HG03135 (cell line): ENCODE measurements around the gene NIPAL3.
A peak's percentile ranks its signal among the peaks of the same experiment; 100 is the strongest.
"Not testable (repeated sequence)": the region's sequence is repeated elsewhere in the genome, so short reads cannot be mapped to it uniquely, and the experiment has no call there.

ENCODE experiments used
- ATAC-seq: cut with Tn5 transposase; IDR thresholded peaks from one replicate; pipeline ENCODE4 v1.9.1; 2021; ENCODE audit warnings: mild to moderate bottlenecking, moderate library complexity; ENCODE audit not compliant: unreplicated experiment

The NIPAL3 gene

DNA sequence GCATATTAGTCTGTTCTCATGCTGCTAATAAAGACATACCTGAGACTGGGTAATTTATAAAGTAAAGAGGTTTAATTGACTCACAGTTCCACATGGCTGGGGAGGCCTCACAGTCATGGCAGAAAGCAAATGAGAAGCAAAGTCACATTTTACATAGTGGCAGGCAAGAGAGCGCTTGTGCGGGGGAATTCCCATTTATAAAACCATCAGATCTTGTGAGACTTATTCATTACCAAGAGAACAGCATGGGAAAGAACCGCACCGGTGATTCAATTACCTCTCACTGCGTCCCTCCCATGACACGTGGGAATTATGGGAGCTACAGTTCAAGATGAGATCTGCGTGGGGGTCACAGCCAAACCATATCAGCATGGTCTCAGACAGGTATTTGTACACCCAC, 72.6 kb downstream of the NIPAL3 start:
- not testable (repeated sequence) for ATAC-seq

DNA sequence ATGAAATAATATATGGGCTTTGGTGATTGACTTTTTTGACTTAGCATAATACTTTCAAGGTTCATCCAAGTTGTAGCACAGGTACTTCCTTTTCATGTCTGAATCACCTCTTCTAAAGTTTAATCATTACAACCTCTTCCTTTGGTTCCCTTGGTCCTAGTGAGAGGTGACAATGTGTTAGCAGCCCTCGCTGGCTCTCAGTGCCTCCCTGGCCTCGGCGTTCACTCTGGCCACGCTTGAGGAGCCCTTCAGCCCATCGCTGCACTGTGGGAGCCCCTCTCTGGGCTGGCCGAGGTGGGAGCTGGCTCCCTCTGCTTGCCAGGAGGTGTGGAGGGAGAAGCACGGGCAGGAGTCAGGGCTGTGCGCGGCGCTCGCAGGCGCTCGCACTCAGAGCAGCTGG, 74.1 kb downstream of the NIPAL3 start:
- no peak for ATAC-seq

DNA sequence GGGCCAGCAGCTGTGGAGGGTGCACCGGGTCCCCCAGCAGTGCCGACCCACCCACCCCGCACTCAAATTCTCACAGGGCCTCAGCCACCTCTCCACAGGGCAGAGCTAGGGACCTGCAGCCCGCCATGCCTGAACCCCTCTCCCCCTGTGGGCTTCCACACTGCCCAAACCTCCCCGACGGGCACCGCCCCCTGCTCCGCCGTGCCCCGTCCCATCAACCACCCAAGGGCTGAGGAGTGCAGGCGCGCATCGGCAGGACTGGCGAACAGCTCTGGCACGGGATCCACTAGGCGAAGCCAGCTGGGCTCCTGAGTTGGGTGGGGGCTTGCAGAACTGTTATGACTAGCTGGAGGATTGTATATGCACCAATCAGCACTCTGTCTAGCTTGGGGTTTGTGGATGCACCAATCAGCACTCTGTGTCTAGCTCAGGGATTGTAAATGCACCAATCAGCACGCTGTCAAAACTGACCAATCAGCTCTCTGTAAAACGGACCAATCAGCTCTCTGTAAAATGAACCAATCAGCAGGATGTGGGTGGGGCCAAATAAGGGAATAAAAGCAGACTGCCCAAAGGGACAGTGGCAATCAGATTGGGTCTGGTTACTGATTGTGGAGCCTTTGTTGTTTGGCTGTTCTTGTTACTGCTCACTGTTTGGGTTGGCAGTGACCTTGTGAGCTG, 74.6 kb downstream of the NIPAL3 start:
- ATAC-seq = no peak

DNA sequence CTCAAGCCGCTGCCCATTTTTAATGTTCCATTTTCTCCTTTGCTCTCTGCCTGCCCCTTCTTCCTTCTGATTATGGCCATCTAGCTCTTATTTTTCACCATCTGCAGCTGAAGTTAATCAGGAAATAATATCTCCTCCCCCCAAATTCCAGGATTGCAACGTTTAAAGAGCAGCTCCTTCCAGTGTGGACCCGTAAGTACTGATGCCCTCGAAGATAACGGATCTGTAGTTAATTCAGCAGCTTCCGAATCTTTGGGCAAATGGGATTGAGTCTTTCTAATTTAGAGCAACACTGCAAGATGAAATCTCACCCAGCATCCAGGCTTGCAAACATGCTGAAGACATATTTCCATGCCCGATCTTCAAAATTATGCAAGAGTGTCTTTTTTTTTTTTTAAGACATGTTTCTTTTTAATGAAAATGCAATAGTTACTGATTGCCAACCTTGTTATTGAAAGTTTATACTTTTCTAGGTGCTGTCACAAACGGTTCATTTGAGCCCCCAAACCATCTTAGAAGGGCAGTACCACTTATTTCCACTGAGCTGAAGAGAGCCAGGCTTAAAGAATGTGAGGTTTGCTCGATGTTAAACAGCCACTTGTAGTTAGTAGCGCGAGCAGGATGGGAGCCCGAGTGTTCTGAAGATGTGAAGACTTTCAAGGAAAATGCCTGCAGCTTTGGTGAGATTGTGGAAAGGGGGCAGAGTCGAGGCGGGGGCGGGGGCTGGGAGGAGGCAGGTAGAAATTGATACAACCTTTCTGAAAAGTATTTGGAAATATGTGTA, 76.2 kb downstream of the NIPAL3 start:
- ATAC-seq = no peak

DNA sequence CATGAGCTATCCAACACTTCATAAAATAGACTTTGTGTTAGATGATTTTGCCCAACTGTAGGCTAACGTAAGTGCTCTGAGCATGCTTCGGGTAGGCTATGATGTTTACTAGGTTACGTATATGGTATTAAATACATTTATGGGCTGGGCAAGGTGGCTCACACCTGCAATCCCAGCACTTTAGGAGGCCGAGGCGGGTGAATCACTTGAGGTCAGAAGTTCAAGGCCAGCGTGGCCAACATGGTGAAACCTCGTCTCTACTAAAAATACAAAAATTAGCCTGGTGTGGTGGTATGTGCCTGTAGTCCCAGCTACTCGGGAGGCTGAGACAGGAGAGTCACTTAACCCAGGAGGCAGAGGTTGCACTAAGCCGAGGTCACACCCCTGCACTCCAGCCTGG, 77.3 kb downstream of the NIPAL3 start:
- ATAC-seq = not testable (repeated sequence)

DNA sequence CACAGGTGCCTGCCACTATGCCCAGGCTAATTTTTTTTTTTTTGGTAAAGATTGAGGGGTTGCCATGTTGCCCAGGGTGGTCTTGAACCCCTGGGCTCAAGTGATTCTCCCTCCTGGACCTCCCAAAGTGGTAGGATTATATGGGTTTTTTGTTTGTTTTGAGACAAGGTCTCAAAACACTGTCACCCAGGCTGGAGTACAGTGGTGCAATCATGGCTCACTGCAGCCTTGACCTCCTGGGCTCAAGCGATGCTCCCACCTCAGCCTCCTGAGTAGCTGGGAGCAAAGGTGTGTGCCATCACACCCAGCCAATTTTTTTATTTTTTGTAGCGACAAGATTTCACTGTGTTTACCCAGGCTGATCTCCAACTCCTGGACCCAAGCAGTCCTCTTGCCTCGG, 78.2 kb downstream of the NIPAL3 start:
- no peak for ATAC-seq

DNA sequence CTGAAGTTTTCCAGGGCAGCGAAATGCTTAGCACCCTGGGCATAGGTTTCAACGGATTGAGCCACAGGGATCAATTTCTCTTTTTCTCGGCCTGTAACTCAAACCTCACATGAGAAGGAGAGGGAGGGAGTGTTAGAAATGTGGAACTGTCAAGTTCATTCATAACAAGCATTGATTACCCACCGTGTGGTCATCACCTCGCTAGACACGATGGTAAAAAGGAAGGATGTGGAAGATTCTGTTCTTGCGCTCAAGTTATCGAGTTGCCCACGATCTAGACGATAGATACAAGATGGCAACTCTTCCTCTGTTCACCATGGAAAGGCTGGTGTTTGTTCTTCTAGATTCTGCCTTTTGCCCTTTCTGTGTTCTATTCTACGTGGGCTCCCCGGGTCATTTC, 83.0 kb downstream of the NIPAL3 start:
- ATAC-seq = no peak

DNA sequence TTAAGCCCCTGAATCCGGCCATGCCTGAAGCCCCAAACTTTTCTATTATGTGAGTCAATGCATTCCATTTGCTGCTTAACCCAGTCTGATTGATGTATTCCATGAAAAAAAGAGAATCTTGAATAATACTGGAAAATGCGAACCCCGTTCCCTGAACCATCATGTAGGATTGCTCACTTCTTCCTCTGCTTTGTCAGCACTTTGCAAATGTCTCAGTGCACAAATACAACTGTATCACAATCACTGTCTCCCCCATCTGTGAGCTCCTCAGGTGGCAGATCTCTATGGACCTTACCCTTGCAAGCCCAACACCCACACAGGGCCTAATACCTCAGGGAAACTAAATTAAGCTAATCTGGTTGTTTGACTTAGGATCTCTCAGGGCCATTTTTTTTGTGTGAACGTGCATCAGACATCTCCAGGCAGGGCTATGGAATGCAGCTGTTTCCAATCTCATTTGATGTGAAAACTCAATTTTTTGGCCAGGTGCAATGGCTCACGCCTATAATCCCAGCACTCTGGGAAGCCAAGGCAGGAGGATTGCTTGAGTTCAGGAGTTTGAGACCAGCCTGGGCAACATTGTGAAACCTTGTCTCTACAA, 84.9 kb downstream of the NIPAL3 start:
- ATAC-seq = no peak

DNA sequence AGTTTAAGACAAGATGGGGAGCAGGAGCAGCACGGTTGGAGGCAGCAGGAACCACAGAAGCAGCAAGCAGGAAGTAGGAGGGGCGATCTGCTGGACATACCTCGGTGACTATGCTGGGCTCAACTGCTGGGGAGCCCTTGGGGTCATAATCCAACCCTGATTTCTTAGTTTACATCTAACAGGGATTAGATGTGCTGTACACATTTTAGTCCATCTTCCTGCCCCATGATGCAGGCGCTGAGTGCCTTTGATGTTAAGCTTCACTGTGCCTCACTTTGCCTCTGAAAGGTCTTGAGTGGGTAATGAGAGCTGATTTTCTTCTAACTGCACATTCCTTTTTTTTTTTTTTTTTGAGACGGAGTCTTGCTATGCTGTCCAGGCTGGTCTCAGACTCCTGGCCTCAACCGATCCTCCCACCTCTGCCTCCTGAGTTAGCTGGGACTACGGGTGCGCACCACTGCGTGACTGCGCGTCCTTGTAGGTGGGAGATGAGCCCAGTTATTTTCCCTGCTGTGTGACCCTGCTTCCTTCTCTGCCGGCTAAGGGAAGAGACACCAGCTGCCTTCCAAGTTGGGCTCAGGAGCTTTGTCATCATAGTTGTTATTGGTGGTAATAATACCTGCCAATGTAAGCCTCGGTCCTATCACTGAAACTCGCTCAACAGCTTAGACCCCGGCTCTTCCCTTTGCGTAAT, 85.9 kb downstream of the NIPAL3 start:
- ATAC-seq = no peak

DNA sequence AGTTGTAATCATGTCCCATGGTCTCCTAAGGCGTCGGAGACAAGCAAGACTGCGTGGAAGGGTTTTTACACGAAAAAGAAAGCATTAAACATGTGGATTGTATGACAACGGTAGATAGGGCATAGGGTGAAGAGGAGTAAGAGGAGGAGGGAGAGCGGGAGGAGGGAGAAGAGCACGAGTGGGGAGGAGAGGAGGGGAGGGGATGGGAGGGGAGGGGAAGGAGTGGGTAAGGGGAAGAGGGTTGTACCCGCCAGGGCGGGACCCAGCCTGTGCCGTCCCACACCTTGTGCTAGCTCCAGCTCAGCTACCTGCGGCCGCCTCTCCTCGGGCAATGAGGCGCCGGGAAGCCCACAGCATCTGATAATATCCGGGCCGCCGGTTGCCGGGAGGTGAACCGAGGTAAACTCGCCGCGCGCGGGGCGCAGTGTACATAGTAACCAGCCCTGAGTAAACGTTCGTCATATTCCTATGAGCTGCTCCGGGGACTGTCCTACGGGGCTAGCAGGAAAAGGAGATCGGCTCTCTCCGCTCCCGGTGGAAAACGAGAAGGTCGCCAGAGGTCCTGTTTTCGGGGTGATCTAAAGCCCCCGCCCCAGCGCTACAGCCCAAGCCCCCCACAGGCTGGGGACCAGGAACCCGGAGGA, 86.6 kb downstream of the NIPAL3 start:
- peak; percentile 29 for ATAC-seq

DNA sequence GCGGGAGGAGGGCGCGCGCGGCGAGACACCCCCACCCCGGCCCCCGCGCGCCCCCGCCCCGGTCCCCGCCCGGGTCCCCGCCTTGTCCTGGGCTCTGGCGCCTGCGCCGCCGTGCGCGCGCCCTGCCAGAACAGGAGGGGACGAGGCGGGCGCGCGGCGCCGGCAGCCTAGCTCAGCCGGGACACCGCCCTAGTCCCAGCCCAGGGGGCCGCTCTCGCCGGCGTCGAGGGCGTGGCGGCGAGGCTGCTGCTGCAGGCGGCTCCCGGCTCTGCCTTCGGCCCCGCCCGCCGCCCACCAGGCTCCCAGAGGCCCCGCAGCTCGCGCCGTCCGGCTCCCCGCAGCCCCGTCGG, 87.1 kb downstream of the NIPAL3 start, which contains the start of gene RCAN3:
RCAN3 (plus strand) TSS at position 128 of the 350 bp plus-strand sequence. CDS start 11,537 bp downstream, outside the sequence.
- peak; percentile 62 for ATAC-seq

DNA sequence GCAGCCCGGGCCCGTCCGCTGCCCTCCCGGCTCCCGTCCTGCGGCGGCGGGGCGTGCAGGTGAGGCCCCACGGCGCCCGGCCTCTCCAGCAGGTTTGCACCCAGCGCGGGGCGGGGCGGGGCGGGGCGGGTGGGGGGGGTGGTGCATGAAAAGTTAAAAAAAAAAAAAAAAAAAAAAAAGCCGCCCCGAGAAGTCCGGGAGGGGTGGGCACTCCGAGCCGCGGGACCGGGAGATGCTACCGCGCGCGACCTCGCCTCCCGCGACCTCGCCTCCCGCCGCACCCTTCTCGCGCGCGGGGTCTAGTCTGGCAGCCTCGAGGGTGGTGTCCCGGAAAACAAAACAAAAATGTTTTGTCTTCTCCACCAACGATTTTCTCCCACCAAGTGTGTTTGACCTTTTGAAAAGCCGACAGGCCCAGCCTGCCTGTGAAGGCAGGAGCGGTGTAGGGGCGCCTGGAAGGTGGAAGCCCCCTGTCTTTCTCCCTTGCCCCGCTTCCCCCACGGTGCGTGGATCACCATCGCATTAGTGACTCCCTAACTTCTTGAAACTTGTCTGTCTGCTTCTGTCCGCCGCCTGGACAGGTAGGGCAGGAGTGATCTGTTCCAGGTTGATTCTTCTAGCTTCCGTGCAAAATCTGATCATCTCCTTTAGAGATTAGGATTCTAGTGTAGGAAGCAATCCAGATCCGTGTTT, 87.6 kb downstream of the NIPAL3 start:
- no peak for ATAC-seq

DNA sequence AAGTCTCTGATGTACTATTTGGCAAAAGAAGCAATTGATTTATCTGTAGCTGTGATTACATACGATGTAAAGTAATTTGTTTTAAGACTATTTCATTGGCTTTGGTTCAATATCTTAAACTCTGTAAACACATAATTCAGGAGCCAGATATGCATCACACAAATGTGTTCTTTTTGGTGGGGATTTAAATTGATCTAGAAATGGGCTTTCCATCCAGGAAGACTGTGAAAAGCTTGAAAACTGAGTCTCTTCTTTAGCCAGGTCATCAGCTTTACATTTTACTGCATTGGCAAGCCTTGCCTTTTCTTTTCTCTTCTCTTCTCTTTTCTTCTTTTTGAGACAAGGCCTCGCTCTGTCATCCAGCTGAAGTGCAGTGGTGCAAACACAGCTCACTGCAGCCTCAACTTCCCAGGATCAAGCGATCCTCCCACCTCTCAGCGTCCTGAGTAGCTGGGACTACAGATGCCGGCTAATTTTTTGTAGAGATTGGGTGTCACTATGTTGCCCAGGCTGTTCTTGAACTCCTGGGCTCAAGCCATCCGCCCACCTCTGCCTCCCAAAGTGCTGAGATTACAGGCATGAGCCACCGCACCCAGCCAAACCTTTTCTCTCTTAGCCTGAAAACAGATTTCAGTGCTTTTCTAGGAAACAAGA, 88.4 kb downstream of the NIPAL3 start:
- ATAC-seq = no peak

DNA sequence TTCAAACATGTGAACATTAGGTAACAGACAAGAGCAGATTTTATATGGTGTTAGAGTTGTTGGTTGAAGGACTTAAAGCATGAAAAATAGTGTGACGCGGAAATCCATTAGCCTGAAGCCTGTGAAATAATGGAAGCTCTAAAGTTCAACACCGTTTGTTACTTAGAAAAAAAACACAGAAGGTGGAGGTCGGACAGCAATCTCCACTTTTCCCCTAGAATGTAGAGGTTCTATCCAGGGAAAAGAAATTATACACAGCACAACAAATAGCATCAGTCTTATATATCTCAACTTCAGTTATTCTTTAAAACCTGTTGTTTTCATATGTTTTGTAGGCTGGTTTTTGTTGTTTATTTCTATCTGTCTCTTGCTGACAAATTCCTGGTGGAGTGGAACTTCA, 89.0 kb downstream of the NIPAL3 start:
- ATAC-seq = no peak

DNA sequence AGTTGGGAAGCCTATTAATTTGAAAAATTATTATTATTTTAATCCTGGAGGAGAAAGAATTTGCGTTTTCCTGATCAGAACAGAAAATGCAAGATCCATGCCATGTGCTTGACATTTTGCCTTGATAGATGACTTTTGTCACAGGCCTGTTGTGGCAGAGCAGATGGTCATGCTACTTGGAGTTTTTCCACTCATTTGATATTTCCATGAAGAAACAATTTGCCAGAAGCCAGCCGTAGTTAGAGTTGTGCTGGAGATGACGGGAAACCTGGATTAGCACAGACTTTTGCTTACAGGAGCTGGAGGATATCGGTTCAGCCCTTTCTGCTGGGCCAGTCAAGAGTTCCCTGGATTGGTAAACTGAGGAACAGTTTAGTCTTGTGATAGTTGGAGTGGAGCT, 90.2 kb downstream of the NIPAL3 start:
- ATAC-seq = no peak

DNA sequence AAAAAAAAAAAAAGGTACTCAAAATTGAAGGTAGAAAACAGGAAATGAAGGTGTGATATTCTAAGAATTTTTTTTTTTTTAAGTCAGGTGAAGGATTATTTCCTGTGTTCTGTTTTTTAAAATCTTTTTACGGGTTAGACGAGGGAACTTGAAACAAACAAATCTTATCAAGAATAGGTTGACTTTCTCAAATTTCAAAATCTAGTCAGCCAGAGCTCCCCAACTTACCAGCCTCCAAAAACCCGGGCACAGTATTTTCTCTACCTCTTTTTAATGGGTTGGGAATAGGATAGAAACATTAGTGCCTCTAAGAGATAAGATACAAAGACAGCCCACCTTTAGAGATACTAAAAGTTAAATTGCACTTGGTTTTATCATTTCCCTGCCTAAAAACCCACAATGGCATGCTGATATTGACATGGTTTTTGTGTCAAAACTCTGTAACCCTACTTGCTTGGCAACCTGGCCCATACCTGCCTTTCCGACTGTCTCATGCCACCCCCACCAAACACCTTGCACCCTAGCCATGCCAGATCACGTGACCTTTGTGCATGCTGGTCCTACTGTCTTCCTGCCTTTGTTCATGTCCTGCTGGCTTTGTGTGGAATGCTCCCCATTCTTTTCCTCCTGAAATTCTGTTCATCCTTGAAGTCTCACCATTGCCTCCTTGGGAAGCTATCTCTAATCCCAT, 91.2 kb downstream of the NIPAL3 start:
- ATAC-seq = no peak

DNA sequence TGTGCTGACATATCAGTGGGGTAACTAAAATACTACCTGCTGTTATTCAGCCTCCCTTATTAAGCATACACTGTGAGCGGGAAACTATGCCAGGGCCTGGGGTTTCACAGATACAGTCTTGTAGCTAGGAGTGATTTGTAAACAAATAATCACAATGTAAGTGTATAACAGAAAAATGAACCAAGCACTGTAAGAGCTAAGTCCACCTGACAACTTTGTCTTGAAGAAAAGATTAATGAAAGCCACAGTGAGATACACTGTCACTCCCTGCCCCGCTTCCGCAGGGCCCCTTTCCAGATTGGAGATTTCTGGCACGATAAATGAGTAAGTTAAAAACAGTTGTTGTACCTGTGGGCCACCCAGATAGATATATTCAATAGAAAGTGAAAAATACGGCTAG, 91.8 kb downstream of the NIPAL3 start:
- no peak for ATAC-seq

DNA sequence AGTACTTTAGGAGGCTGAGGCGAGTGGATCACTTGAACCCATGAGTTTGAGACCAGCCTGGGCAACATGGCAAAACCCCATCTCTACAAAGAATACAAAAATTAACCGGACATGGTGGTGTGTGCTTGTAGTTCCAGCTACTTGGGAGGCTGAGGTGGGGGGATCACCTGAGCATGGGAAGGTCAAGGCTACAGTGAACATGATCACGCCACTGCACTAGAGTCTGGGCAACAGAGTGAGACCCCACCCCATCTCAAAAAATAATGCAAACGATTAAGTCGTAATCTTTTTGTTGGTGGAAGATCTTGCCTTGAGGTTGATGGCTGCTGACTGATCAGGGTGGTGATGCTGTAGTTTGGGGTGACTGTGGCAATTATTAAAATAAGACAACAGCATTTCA, 93.3 kb downstream of the NIPAL3 start:
- no peak for ATAC-seq

DNA sequence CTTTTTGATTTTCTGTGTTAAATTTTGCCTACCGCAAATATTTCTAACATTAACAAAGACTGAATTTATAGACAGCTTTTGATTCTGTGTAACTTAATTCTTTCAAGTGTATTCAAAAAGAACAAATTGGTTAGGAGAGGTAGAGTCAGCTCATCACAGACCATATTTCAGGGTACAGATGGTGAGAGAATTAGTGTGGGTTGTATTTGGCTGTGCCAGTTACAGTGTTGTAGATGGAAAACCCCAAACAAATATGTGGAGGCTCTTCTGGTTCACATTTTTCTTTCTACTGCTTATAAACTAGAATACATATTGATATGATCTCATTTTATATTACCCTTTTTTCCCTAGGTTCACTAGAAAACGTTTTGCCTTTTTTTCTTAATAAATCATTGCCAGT, 98.1 kb downstream of the NIPAL3 start:
- no peak for ATAC-seq
